VCaP (cell line): ENCODE data around the gene CRBN.
A peak's percentile ranks its signal among the peaks of the same experiment; 100 is the strongest.

Source experiments
- H3K27ac ChIP-seq: fragments of 450-650 bp; 2 replicates; pipeline ENCODE4 v1.5.1; 2017
- CTCF ChIP-seq: fragments of 450-650 bp; conservative IDR thresholded peaks from 2 replicates; pipeline ENCODE4 v1.5.1; 2017; ENCODE audit warnings: mild to moderate bottlenecking, moderate library complexity

The CRBN gene

GRCh38 chr3:3110749-3111361, 68.6 kb downstream of the CRBN start:
- no peak for TF ChIP-seq CTCF
- H3K27ac ChIP-seq: peak overlapping the region; percentile 40

GRCh38 chr3:3110299-3110630, 69.2 kb downstream of the CRBN start, which contains the start of gene IL5RA:
TSS of gene IL5RA (minus strand) at chr3:3110374. CDS start at chr3:3104984, 5,390 bp downstream.
- H3K27ac ChIP-seq: peak within 1 kb of the TSS; percentile 40
- no peak for TF ChIP-seq CTCF

GRCh38 chr3:3109407-3110298, 69.8 kb downstream of the CRBN start:
- peak overlapping the region; percentile 40 for H3K27ac ChIP-seq
- no peak for TF ChIP-seq CTCF

- TF ChIP-seq CTCF: no peak
- peak overlapping the region; percentile 16; the same call in 1 of the 2 replicates for H3K27ac ChIP-seq
Measured at GRCh38 chr3:3107858-3108257, 71.6 kb downstream of the CRBN start.

- H3K27ac ChIP-seq: no peak overlapping the region; the same call in 1 of the 2 replicates
- no peak for TF ChIP-seq CTCF
Measured at GRCh38 chr3:3107181-3107580, 72.3 kb downstream of the CRBN start.

- H3K27ac ChIP-seq: no peak overlapping the region
- no peak for TF ChIP-seq CTCF
Measured at GRCh38 chr3:3105815-3106214, 73.7 kb downstream of the CRBN start.

- H3K27ac ChIP-seq: no peak overlapping the region
Measured at GRCh38 chr3:3105246-3105645, 74.2 kb downstream of the CRBN start.

More at GRCh38 chr3:3105246-3105645, 74.2 kb downstream of the CRBN start:
- TF ChIP-seq CTCF: no peak
